Uterus (tissue), 2 donors: Measurements from ENCODE around the gene ZNF521.

ENCODE experiments used
- CTCF ChIP-seq, 4 experiments: fragments of 200-600 bp in 2 of 4; fragments of 450-650 bp in 2 of 4; sonication (generic) in 2 of 4; IDR thresholded peaks; one replicate each; pipeline ENCODE4 v1.5.1; 2016 to 2019; ENCODE audit warnings: antibody characterized with exemption in 4 of 4, mild to moderate bottlenecking in 2 of 4, moderate library complexity in 1 of 4
- POLR2A ChIP-seq, 2 donors: fragments of 450-650 bp; IDR thresholded peaks; one replicate each; pipeline ENCODE4 v1.6.1; 2016; ENCODE audit warnings: antibody characterized with exemption in 2 of 2, mild to moderate bottlenecking in 1 of 2, moderate library complexity in 1 of 2

- TF ChIP-seq CTCF (IDR thresholded peaks at IDR 0.05) = no peak
- TF ChIP-seq POLR2A (IDR thresholded peaks at IDR 0.05) = no peak
These were observed 251.5 kb downstream of the ZNF521 start for GRCh38 chr18:25100418-25100817.
